MM.1S (cell line): ENCODE measurements around the gene KCNQ1.

ENCODE experiments used
- DNase-seq: peaks from one replicate; pipeline ENCODE4 v3.0.0-alpha.2; 2015
- H2AFZ ChIP-seq: fragments of 300-600 bp; sonication (generic); 2 replicates; pipeline ENCODE4 v1.6.0; 2016; ENCODE audit warnings: antibody characterized with exemption, low read length
- H3F3A ChIP-seq: fragments of 300-600 bp; sonication (generic); 2 replicates; pipeline ENCODE4 v1.6.1; 2016; ENCODE audit warnings: mild to moderate bottlenecking, antibody characterized with exemption, low read length, moderate library complexity, mixed read lengths; ENCODE audit not compliant: insufficient read depth
- H3K27ac ChIP-seq: fragments of 300-600 bp; sonication (generic); 2 replicates; pipeline ENCODE4 v1.5.1; 2016; ENCODE audit warnings: mild to moderate bottlenecking, low read length
- H3K27me3 ChIP-seq: fragments of 300-600 bp; sonication (generic); replicated peaks from 2 replicates; pipeline ENCODE4 v1.6.0; 2016; ENCODE audit warnings: low read length; ENCODE audit not compliant: insufficient read depth
- H3K36me3 ChIP-seq: fragments of 300-600 bp; sonication (generic); replicated peaks from 2 replicates; pipeline ENCODE4 v1.6.1; 2016; ENCODE audit warnings: mild to moderate bottlenecking, low read length, mixed read lengths; ENCODE audit not compliant: insufficient read depth
- H3K4me1 ChIP-seq: fragments of 300-600 bp; sonication (generic); 2 replicates; pipeline ENCODE4 v1.6.1; 2016; ENCODE audit warnings: low read length, mixed read lengths
- H3K4me2 ChIP-seq: fragments of 300-600 bp; sonication (generic); 2 replicates; pipeline ENCODE4 v1.6.0; 2016; ENCODE audit warnings: low read depth, low read length
- H3K4me3 ChIP-seq: fragments of 300-600 bp; sonication (generic); 2 replicates; pipeline ENCODE4 v1.5.1; 2016; ENCODE audit warnings: low read length, mixed read lengths
- H3K79me2 ChIP-seq: fragments of 300-600 bp; sonication (generic); 2 replicates; pipeline ENCODE4 v1.6.1; 2016; ENCODE audit warnings: mixed run types, low read length, mixed read lengths
- H3K9ac ChIP-seq: fragments of 300-600 bp; sonication (generic); 2 replicates; pipeline ENCODE4 v1.6.1; 2016; ENCODE audit warnings: low read length, mixed read lengths
- H3K9me2 ChIP-seq: fragments of 300-600 bp; sonication (generic); replicated peaks from 2 replicates; pipeline ENCODE4 v1.6.1; 2016; ENCODE audit warnings: mild to moderate bottlenecking, low read length, mixed read lengths; ENCODE audit not compliant: insufficient read depth
- H3K9me3 ChIP-seq: fragments of 300-600 bp; sonication (generic); replicated peaks from 2 replicates; pipeline ENCODE4 v1.6.1; 2016; ENCODE audit warnings: mild to moderate bottlenecking, low read length, mixed read lengths; ENCODE audit not compliant: insufficient read depth
- H4K20me1 ChIP-seq: fragments of 300-600 bp; sonication (generic); 2 replicates; pipeline ENCODE4 v1.6.1; 2016; ENCODE audit warnings: mild to moderate bottlenecking, low read length, moderate library complexity, mixed read lengths; ENCODE audit not compliant: insufficient read depth
- CTCF ChIP-seq: fragments of 300-600 bp; sonication (generic); IDR thresholded peaks from 2 replicates; pipeline ENCODE4 v1.5.1; 2016; ENCODE audit warnings: antibody characterized with exemption, low read length, mixed read lengths
- EZH2 ChIP-seq: fragments of 300-600 bp; sonication (generic); optimal IDR thresholded peaks from 2 replicates; pipeline ENCODE3; 2017; ENCODE audit warnings: low read depth, mild to moderate bottlenecking, antibody characterized with exemption, low read length, mixed read lengths
- EZH2phosphoT487 ChIP-seq: fragments of 300-600 bp; sonication (generic); IDR thresholded peaks from 2 replicates; pipeline ENCODE4 v1.6.1; 2018; ENCODE audit warnings: antibody characterized with exemption, low read length

KCNQ1 gene

GRCh38 chr11:2434008-2434407 lies 10.8 kb upstream of the KCNQ1 start:
- Histone ChIP-seq H3K9me2 (no peaks in the 10 kb centered on the region), H3K36me3 (no peaks in the 10 kb centered on the region), H3K9ac (no peak overlapping the region), H3K79me2 (no peaks in the 10 kb centered on the region), H2AFZ (no peak overlapping the region), H3K4me2 (no peak overlapping the region), H3F3A (no peaks in the 10 kb centered on the region), H4K20me1 (no peaks in the 10 kb centered on the region), H3K9me3 (no peaks in the 10 kb centered on the region), H3K4me1 (no peaks in the 10 kb centered on the region), H3K27ac (no peak overlapping the region), H3K27me3 (no peaks in the 10 kb centered on the region), H3K4me3 (no peak overlapping the region)
- DNase-seq: no peak
- TF ChIP-seq CTCF (no peak), EZH2phosphoT487 (no peak), EZH2 (no peak)

DNA sequence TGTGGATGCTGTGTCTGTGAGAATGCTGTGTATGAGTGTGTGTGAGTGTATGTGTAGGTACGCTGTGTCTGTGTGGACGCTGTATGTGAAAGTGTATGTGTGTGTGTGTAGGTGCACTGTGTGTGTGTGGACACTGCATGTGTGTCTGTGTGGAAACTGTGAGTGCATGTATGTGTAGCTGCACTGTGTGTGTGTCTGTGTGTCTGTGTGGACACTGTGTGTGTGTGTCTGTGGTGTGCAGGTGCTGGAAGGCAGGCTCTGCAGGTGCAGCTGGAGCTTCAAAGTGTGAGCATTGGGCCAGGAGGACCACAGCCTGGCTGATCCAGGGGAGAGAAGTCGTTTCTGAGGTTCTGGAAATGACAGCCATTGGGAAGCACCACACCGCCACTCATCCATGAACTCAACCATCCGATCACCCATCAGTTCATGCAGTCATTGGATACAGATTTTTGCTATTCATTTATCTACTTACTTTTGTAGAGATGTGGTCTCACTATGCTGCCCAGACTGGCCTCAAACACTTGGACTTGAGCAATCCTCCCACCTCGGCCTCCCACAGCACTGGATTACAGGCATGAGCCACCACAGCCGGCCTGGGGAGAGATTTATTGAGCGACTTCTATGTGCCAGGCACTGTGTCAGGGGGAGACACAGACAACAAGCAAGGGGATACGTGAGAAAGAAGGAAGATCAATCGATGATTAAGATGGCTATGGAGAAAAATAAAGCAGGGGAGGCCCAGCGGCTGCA lies 10.1 kb upstream of the KCNQ1 start:
- Histone ChIP-seq H3K4me1 (no peaks in the 10 kb centered on the region), H3K9me3 (no peaks in the 10 kb centered on the region), H3K36me3 (no peaks in the 10 kb centered on the region), H3K27me3 (no peaks in the 10 kb centered on the region), H3K4me3 (no peak overlapping the region), H3K79me2 (no peaks in the 10 kb centered on the region), H3K9ac (no peak overlapping the region), H3K27ac (no peak overlapping the region), H4K20me1 (no peaks in the 10 kb centered on the region), H3F3A (no peaks in the 10 kb centered on the region), H3K4me2 (no peak overlapping the region), H2AFZ (no peak overlapping the region), H3K9me2 (no peaks in the 10 kb centered on the region)
- DNase-seq: no peak
- no peak for TF ChIP-seq CTCF
- no peak for TF ChIP-seq EZH2
- TF ChIP-seq EZH2phosphoT487: no peak

GRCh38 chr11:2435288-2436012 lies 9.4 kb upstream of the KCNQ1 start:
- Histone ChIP-seq H3F3A (no peaks in the 10 kb centered on the region), H3K27ac (no peak overlapping the region), H3K27me3 (no peaks in the 10 kb centered on the region), H2AFZ (no peak overlapping the region), H3K79me2 (no peaks in the 10 kb centered on the region), H3K9me2 (no peaks in the 10 kb centered on the region), H3K4me3 (no peak overlapping the region), H4K20me1 (no peaks in the 10 kb centered on the region), H3K9me3 (no peaks in the 10 kb centered on the region), H3K4me1 (no peaks in the 10 kb centered on the region), H3K4me2 (no peak overlapping the region), H3K9ac (no peak overlapping the region), H3K36me3 (no peaks in the 10 kb centered on the region)
- DNase-seq: no peak
- TF ChIP-seq EZH2phosphoT487 (no peak), EZH2 (no peak), CTCF (no peak)
